Activated CD4-positive, CD25-positive, alpha-beta regulatory T cell treated with anti-CD3 and anti-CD28 coated beads, Interleukin-2, amount 50 U/mL, for 72 hours (primary cell): ENCODE measurements around the gene ENTPD6.
"Not testable (repeated sequence)": the region's sequence is repeated elsewhere in the genome, so short reads cannot be mapped to it uniquely, and the experiment has no call there.

Experiments
- DNase-seq: peaks from one replicate; pipeline ENCODE4 v3.0.0; 2021

ENTPD6 gene

DNA sequence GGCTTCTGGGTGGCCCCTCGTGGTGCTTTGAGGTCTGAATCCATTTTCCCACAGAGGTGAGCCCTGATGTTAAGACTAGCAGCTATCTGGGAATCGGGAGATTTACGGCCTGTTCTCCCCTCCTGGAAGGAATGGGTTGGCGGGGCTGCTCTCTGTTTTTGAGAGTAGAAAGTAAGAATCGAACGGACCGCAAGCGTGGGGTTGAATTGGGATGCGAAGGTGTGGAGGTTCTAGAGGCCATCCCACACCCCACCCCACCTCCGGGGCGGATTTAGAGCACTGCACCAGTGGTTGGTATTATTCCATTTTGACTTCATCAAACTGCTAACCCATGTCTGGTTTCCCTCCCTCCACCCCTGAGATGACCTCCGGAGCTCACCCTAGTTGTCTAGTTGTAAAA, 63.8 kb downstream of the ENTPD6 start:
- DNase-seq: no peak

DNA sequence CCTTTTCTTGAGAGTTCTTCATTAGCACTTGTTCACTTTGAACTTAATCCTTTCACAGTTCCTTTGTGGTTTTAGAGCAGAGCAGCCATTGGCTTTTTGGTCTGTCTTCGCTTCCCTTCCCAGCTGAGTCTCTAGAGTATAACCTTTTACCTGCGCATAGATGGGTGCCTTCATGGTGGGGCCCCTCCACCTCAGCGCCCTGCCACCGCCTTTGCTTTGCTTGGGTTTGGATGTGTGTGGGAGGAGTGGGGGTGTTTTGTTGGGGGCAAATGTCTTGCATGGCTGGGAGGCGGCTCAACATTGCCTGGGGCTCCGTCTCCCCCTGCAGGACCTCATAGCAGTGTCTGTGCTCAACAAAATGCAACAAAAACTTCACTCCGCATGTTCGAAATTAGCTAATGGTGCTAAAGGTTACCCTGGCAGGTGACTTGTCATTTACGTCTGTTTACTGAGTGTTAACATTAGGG, 64.3 kb downstream of the ENTPD6 start:
- no peak for DNase-seq

GRCh38 chr20:25260770-25261437, 65.4 kb downstream of the ENTPD6 start:
- DNase-seq: not testable (repeated sequence)

DNA sequence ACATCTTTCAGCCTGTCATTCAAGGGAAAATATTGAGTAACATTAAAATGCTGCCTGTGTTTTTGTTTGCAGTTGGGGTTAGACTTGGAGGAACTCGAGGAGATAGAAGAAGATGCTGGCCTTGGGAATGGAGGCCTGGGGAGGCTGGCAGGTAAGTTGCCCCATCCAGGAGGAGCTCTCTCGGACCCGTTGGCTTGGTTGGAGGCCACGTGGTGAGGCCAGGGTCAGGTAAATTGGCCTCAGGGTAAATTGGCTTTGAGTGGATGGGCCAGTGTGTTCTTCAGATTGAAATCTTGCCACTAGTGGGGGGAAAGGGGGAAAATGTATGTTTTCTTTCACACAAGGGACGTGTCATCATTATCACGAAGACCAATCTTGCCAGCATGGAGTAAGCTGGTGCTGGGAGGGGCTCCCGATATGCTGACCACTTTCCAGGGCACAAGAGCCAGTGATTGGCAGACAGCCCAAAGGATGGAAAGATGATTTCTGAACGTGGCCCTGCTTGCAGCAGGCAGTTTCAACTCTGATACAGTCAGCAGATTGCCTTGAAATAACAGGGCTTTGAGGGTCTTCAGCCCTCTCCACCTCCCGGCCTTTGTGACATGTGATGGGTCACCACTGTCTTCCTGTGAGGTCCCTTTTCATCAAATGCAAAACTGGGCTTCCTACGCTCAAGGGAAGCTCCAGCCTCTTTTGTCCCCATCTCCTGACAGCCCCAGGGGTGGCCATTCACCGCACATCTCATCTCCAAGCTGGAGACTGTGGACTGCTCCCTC, 73.7 kb downstream of the ENTPD6 start:
- no peak for DNase-seq

DNA sequence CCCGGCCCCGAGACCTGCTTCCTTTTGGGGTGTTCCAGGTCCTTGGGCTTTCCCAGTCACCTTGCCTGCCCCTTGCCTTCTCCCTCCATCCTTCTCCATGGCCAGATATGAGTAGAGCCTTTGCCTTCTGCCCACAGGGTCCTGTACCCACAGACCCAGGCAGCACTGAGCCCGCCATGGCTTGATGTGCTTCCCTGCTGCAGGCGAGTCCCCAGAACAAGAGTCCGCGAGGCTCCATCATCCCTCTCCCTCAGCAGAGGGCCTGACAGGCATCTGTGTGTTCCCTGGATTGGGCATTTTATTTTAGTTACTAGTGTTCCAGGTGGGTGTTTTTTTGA, 74.3 kb downstream of the ENTPD6 start:
- no peak for DNase-seq

DNA sequence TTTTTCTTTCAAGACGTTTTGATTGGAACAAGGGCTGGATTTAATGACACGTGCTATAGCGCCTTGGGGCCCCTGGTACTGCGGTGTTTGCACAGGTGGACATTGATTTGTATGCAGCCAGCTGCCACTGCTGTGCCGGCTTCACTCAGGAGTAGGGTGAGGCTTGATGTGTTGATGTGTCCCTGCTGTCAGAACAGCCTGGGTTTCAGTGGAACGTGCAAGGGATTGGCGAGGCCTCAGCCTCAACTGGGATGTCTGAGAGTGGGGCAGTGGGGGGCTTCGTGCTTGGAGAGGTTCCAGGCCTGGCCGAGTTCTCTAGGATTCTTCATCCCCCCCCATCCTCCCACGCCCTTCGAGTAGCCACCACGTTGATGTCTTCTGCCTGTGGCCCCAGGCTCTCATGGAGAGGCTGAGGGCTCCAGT, 75.3 kb downstream of the ENTPD6 start:
- DNase-seq: no peak

- no peak for DNase-seq
Observed at GRCh38 chr20:25271486-25272222, 76.1 kb downstream of the ENTPD6 start.

GRCh38 chr20:25272223-25273000, 76.9 kb downstream of the ENTPD6 start:
- no peak for DNase-seq

- no peak for DNase-seq
Observed at GRCh38 chr20:25273046-25273445, 77.5 kb downstream of the ENTPD6 start.

DNA sequence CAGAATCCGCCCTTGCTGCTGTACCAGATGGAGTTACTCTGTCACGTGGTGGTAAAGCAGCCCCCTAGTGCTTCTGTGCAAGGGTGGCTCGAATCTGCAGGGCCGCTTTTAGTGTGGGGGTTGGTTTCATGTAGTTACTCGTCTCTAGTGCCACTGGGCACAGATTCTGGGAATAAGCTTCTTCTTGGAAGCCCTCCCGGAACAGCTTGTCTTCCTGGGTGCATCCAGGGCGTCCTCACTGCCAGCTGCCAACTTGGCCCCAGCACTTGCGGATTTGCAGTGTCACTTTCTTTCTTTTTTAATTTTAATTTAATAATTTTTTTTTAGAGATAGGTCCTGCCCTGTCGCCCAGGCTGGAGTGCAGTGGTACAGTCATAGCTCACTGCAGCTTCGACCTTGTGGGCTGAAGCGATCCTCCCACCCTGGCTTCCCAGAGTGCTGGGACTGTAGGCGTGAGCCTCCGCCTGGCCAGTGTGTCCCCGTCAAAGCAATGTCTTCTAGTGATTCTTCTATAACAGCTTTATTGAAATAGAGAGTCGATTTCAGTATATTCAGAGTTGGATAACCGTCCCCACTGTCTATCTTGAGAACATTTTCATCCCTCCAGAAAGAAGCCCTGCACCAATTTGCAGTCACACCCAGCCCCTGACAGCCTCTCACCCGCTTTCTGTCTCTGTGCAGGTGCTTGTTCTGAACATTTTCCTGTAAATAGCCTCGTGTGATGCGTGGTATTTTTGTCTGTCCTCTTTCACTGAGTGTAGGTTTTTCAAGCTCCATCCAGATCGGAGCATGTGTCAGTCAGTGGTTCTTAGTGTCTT, 78.2 kb downstream of the ENTPD6 start:
- DNase-seq: no peak

GRCh38 chr20:25274481-25274880, 79.0 kb downstream of the ENTPD6 start:
- no peak for DNase-seq

DNA sequence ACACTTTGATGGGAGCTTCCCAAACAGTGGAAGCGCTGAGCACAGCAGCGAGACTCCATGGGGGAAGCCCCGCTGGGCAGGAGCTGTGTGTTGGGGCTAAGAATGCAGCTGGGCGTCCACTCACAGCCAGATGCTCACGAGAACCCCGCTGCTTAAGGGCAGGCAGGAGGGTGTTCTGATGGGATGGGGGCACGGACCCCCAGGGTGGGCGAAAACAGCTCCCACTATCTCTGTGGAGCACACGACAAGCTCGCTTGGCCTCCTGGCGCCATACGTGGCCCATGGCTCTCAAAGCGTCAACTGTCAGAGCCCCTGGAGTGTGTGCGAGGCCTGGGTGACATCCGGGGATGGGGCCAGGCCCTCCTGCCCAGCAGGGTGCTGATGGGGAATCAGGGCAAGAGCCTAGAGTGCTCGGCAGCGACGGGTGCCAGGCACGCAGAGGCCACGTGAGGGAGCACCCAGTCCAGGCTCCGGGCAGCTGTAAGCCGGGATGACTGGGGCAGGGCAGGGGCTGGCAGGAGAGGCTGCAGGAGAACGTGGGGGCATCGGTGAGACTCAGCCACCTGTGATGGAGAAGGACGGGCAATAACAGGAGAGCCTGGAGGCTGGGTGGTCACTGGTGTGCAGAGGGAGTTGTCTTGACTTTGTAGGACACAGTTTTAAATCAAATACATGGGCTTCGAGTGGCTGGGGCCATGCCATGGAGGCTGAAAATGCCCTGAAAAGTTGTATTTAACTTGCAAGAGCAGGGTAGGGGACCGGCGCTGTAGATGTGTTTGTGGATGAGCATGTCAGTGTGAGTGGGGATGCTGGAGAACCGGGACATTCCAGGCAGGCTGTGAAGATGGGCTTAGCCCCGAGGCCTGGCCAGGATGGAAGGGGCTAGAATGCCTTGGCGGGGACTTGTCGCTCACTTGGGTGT, 79.6 kb downstream of the ENTPD6 start:
- DNase-seq: no peak

- DNase-seq: peak; percentile 25
Observed at GRCh38 chr20:25275813-25276532, 80.5 kb downstream of the ENTPD6 start.
